Breast epithelium (tissue), 4 donors: ENCODE results near the gene AHRR. TPM values are rescaled to one million over a fixed set of nuclear protein-coding genes. Genes with fewer than 3 reads are reported as not detected.

Experiments
- DNase-seq, 2 donors: peaks; one replicate each; pipeline ENCODE4 v3.0.0-alpha.2; 2019; ENCODE audit warnings: low spot score in 2 of 2
- H3K27ac ChIP-seq, 2 donors: fragments of 200-600 bp; sonication (generic) in 1 of 2; one replicate each; pipeline ENCODE4 v1.5.1; 2016 to 2019; ENCODE audit warnings: mild to moderate bottlenecking in 1 of 2
- H3K27me3 ChIP-seq, 2 donors: fragments of 200-600 bp; sonication (generic) in 1 of 2; one replicate each; pipeline versions ENCODE4 v1.5.1 to v1.6.0; 2017 to 2019; ENCODE audit warnings: control low read depth in 1 of 2, mild to moderate bottlenecking in 1 of 2
- H3K36me3 ChIP-seq: fragments of 200-600 bp; one replicate; pipeline ENCODE4 v1.5.1; 2019
- H3K4me1 ChIP-seq, 2 donors: fragments of 200-600 bp; sonication (generic); one replicate each; pipeline ENCODE4 v1.5.1; 2016 to 2019; ENCODE audit warnings: control low read depth in 1 of 2
- H3K4me3 ChIP-seq, 3 donors: fragments of 200-600 bp; sonication (generic); 1 replicate in 2 of 3; 2 replicates in 1 of 3; pipeline ENCODE4 v1.5.1; 2016 to 2019; ENCODE audit warnings: mild to moderate bottlenecking in 3 of 3, moderate library complexity in 2 of 3
- H3K9me3 ChIP-seq, 2 donors: fragments of 200-600 bp; sonication (generic) in 1 of 2; one replicate each; pipeline ENCODE4 v1.5.1; 2016 to 2019; ENCODE audit warnings: control low read depth in 1 of 2
- POLR2A ChIP-seq: fragments of 450-650 bp; IDR thresholded peaks from one replicate; pipeline ENCODE4 v1.6.1; 2016; ENCODE audit warnings: antibody characterized with exemption, mild to moderate bottlenecking, moderate library complexity
- POLR2AphosphoS5 ChIP-seq, 3 donors: sonication (generic); formaldehyde crosslinking; IDR thresholded peaks; one replicate each; pipeline ENCODE4 v1.6.1; 2017; ENCODE audit warnings: antibody characterized with exemption in 3 of 3
- intact Hi-C: fragments of 100-400 bp; cut with DNase I; formaldehyde crosslinking; loops from one replicate; pipeline ENCODE4 v1.15.1; 2023; ENCODE audit warnings: low total_unique reads
- total RNA-seq, 3 donors: library from RNA; depleted of rRNA; stranded (reverse); fragments of >200 nt; gene quantifications; one replicate each; pipeline ENCODE4 v1.1.0, GENCODE V29; 2016
- TF ChIP-seq, protein P1 (sequence below), 3 donors: fragments of 450-650 bp; IDR thresholded peaks; one replicate each; pipeline ENCODE4 v1.5.1; 2016 to 2017; ENCODE audit warnings: antibody characterized with exemption in 3 of 3, mild to moderate bottlenecking in 3 of 3, moderate library complexity in 3 of 3

AHRR gene
- total RNA-seq, 3 donors from 2014 or later, result 0.88 to 0.98 TPM; not detected in 1

DNA sequence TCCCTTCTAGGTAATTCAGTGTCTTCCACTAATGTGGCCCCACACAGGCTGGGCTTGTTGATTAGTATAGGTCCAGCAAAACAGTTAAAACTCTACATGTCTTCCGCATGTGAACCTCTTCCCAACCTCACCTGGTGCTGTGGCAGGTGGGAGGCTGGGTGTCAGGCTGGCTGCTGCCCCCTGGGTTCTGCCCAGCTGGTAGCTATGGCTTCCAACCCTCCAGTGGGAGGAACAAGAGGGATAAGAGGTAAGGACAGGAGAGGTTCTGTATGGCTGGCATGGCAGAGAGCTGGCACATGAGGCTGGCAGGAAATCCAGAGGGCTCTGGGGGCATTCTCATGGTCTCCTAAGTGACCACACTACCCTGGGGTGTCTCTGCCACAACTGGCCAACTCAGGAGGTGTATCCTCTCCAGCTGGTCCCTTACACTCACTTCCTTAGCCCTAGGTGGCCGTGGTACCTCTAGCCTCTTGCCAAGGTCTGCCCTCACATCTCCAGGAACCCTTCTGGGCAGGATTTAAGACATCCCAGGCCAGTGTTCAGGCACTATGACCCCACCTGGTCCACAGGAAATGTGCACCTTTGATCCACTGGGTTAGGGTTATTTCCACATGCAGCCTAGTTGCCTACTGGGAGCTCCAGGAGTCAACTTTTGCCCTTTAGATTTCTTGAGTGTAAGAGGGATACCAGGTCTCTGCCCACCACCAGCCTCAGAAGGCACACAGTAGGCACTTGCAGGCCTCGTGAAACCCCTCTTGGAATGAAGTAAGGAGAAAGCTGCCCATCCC is 41.7 kb downstream of the AHRR start:
- Histone ChIP-seq H3K9me3 (peaks cover 10 to 14% of the 10 kb centered on the region in 2 donors), H3K4me1 (no peaks in the 10 kb centered on the region), H3K27me3 (no peaks in the 10 kb centered on the region), H3K4me3 (no peak overlapping the region), H3K27ac (no peak overlapping the region), H3K36me3 (no peaks in the 10 kb centered on the region)
- no peak for TF ChIP-seq POLR2A
- TF ChIP-seq POLR2AphosphoS5 (IDR thresholded peaks at IDR 0.05), result no peak
- TF ChIP-seq, protein P1, sequence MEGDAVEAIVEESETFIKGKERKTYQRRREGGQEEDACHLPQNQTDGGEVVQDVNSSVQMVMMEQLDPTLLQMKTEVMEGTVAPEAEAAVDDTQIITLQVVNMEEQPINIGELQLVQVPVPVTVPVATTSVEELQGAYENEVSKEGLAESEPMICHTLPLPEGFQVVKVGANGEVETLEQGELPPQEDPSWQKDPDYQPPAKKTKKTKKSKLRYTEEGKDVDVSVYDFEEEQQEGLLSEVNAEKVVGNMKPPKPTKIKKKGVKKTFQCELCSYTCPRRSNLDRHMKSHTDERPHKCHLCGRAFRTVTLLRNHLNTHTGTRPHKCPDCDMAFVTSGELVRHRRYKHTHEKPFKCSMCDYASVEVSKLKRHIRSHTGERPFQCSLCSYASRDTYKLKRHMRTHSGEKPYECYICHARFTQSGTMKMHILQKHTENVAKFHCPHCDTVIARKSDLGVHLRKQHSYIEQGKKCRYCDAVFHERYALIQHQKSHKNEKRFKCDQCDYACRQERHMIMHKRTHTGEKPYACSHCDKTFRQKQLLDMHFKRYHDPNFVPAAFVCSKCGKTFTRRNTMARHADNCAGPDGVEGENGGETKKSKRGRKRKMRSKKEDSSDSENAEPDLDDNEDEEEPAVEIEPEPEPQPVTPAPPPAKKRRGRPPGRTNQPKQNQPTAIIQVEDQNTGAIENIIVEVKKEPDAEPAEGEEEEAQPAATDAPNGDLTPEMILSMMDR (IDR thresholded peaks at IDR 0.05), result no peak
- peak in 1 of 2 donors; percentile 10 for DNase-seq
- intact Hi-C loops, result no loop called here

DNA sequence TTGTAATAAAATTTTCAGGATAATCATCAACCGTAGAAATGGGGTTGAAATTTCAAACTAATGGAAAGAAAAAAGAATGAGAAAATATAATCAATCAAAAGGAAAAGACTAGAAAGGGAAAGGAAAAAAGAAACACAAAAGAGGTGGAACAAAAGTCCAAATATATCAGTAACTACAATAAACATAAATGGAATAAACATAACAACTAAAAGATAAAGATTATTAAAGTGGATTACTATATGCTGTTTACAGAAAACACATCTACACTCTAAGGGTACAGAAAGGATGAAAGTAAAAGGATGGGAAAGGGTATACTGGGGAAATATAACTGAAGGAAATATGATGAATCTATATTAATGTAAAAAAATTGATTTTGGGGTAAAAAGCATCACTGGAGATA is 43.0 kb downstream of the AHRR start:
- Histone ChIP-seq H3K27me3 (no peaks in the 10 kb centered on the region), H3K27ac (no peak overlapping the region), H3K9me3 (peaks cover 10 to 14% of the 10 kb centered on the region in 2 donors), H3K4me1 (no peaks in the 10 kb centered on the region), H3K36me3 (no peaks in the 10 kb centered on the region), H3K4me3 (no peak overlapping the region)
- TF ChIP-seq POLR2AphosphoS5 (IDR thresholded peaks at IDR 0.05), result no peak
- TF ChIP-seq POLR2A, result no peak
- TF ChIP-seq, protein P1 (IDR thresholded peaks at IDR 0.05), result no peak
- intact Hi-C loops, result no loop called here
- no peak for DNase-seq

GRCh38 chr5:366541-367357 is 45.2 kb downstream of the AHRR start:
- no peaks in the 10 kb centered on the region for H3K4me1 ChIP-seq
- H3K9me3 ChIP-seq, result peaks cover 10 to 14% of the 10 kb centered on the region in 2 donors
- TF ChIP-seq POLR2A (no peak), POLR2AphosphoS5 (IDR thresholded peaks at IDR 0.05) (no peak)
- TF ChIP-seq, protein P1 (IDR thresholded peaks at IDR 0.05), result no peak
- H3K27ac ChIP-seq, result no peak overlapping the region
- peak in 1 of 2 donors; percentile 3 for DNase-seq
- H3K36me3 ChIP-seq, result no peaks in the 10 kb centered on the region
- H3K27me3 ChIP-seq, result no peaks in the 10 kb centered on the region
- intact Hi-C loops, result no loop called here
- no peak overlapping the region for H3K4me3 ChIP-seq

DNA sequence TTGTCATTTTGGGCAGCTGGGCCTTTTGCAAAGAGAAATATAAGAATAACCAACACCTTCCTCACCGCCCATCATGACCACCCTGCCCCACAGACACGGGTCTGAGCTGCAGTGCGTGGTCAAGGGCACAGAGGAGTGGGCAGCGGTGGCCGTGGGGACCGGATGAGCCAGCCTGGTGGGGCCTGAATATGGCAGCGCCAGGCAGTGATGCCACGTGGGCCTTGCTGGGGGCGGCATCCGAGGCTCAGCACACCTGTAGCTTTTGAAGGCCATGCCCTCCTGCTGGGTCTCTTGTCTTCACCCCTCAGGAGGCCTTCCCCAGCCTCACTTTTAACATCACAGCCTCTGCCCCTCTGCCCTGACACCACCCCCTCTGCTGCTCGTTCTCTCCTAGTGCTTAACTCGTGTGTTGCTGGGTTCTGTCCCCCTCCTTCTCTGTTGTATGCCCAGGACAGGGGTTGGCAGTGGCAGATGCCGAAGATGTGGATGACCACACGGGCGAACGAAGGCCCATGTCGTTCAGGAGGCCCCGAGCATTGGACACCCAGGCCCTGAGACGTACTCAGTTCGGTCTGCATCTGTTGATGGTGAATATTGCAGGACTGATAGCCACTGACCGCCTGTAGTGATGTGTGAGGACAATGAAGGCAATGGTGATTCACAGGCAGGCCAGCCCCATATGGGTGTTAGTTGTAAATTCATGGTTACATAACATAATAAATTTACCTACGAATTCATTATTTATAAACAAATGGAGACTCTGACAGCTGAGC is 46.0 kb downstream of the AHRR start:
- H3K9me3 ChIP-seq, result peaks cover 10 to 14% of the 10 kb centered on the region in 2 donors
- peak in 1 of 2 donors; percentile 11 for DNase-seq
- no peaks in the 10 kb centered on the region for H3K4me1 ChIP-seq
- no peak overlapping the region for H3K4me3 ChIP-seq
- TF ChIP-seq POLR2AphosphoS5 (IDR thresholded peaks at IDR 0.05), result no peak
- TF ChIP-seq POLR2A, result no peak
- TF ChIP-seq, protein P1 (IDR thresholded peaks at IDR 0.05), result no peak
- H3K27me3 ChIP-seq, result no peaks in the 10 kb centered on the region
- intact Hi-C loops, result no loop called here
- H3K36me3 ChIP-seq, result no peaks in the 10 kb centered on the region
- H3K27ac ChIP-seq, result no peak overlapping the region
